BLaER1 (cell line): Measurements from ENCODE around the gene TRIML2.

ENCODE experiments used
- H3K27ac ChIP-seq: shearing (Covaris generic); formaldehyde crosslinking; 2 replicates; pipeline ENCODE4 v1.8.1; 2022
- H3K27me3 ChIP-seq: shearing (Covaris generic); formaldehyde crosslinking; 2 replicates; pipeline ENCODE4 v1.8.1; 2022
- H3K36me3 ChIP-seq: shearing (Covaris generic); formaldehyde crosslinking; 2 replicates; pipeline ENCODE4 v1.8.1; 2022
- H3K4me1 ChIP-seq: shearing (Covaris generic); formaldehyde crosslinking; 2 replicates; pipeline ENCODE4 v1.8.1; 2022
- H3K4me2 ChIP-seq: shearing (Covaris generic); formaldehyde crosslinking; 2 replicates; pipeline ENCODE4 v1.8.1; 2022
- H3K4me3 ChIP-seq: shearing (Covaris generic); formaldehyde crosslinking; 2 replicates; pipeline ENCODE4 v1.8.1; 2022
- H3K9ac ChIP-seq: shearing (Covaris generic); formaldehyde crosslinking; 2 replicates; pipeline ENCODE4 v1.8.1; 2022
- H3K9me3 ChIP-seq: shearing (Covaris generic); formaldehyde crosslinking; 2 replicates; pipeline ENCODE4 v1.8.1; 2022
- H4K20me1 ChIP-seq: shearing (Covaris generic); formaldehyde crosslinking; 2 replicates; pipeline ENCODE4 v1.8.1; 2022
- Cebpa-rat ChIP-seq: shearing (Covaris generic); IDR thresholded peaks from 2 replicates; pipeline ENCODE4 v1.8.1; 2022

TRIML2 gene

GRCh38 chr4:188109157-188109755 lies at the start of gene TRIML2:
Gene TRIML2, minus strand, starts transcription at chr4:188109603. Its CDS starts 4,235 bp downstream, at chr4:188105368.
- Histone ChIP-seq H3K4me2 (no peak within 1 kb of the TSS), H3K9ac (no peak within 1 kb of the TSS), H4K20me1 (no peaks in the 10 kb centered on the region), H3K9me3 (peaks cover 11% of the 10 kb centered on the region), H3K4me3 (no peak within 1 kb of the TSS), H3K27ac (no peak within 1 kb of the TSS), H3K27me3 (no peaks in the 10 kb centered on the region), H3K4me1 (no peaks in the 10 kb centered on the region), H3K36me3 (no peaks in the 10 kb centered on the region)
- TF ChIP-seq Cebpa-rat = no peak

- Histone ChIP-seq H3K27ac (no peak overlapping the region), H3K36me3 (no peaks in the 10 kb centered on the region), H3K4me2 (no peak overlapping the region)
These were observed 48.9 kb upstream of the TRIML2 start for GRCh38 chr4:188158336-188158735.

GRCh38 chr4:188154668-188155405 lies 45.4 kb upstream of the TRIML2 start:
- Histone ChIP-seq H3K36me3 (no peaks in the 10 kb centered on the region), H3K4me2 (no peak overlapping the region), H3K27me3 (no peaks in the 10 kb centered on the region), H3K27ac (no peak overlapping the region), H4K20me1 (no peaks in the 10 kb centered on the region), H3K9me3 (peaks cover 17% of the 10 kb centered on the region), H3K4me1 (no peaks in the 10 kb centered on the region), H3K9ac (no peak overlapping the region), H3K4me3 (no peak overlapping the region)
- no peak for TF ChIP-seq Cebpa-rat

More at GRCh38 chr4:188158336-188158735, 48.9 kb upstream of the TRIML2 start:
- Histone ChIP-seq H3K9me3 (peaks cover 8% of the 10 kb centered on the region; the same call in 1 of the 2 replicates), H3K9ac (no peak overlapping the region), H3K27me3 (no peaks in the 10 kb centered on the region), H3K4me3 (no peak overlapping the region), H4K20me1 (no peaks in the 10 kb centered on the region), H3K4me1 (no peaks in the 10 kb centered on the region)
- no peak for TF ChIP-seq Cebpa-rat

- H3K4me2 ChIP-seq = no peak overlapping the region
- no peaks in the 10 kb centered on the region for H3K27me3 ChIP-seq
- no peaks in the 10 kb centered on the region for H4K20me1 ChIP-seq
- H3K4me1 ChIP-seq = no peaks in the 10 kb centered on the region
- no peak overlapping the region for H3K4me3 ChIP-seq
- no peaks in the 10 kb centered on the region for H3K36me3 ChIP-seq
- peaks cover 26% of the 10 kb centered on the region for H3K9me3 ChIP-seq
- H3K27ac ChIP-seq = no peak overlapping the region
- no peak overlapping the region for H3K9ac ChIP-seq
- TF ChIP-seq Cebpa-rat = no peak
These were observed 38.4 kb upstream of the TRIML2 start for GRCh38 chr4:188147776-188148175.

DNA sequence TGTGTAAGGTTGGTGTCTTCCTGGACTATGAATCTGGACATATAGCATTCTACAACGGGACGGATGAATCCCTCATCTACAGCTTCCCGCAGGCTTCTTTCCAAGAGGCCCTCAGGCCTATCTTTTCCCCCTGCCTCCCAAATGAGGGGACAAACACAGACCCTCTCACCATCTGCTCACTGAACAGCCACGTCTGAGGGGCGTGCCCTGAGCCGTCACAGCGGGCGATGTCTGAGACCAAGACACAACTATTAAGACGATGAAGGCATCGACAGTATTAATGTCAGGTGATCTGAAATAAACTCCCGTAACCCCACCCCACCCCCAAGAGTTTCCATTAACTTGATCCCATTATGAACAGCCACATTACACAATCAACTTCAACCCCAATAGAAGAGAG lies 37.8 kb upstream of the TRIML2 start:
- Histone ChIP-seq H3K27me3 (no peaks in the 10 kb centered on the region), H3K27ac (no peak overlapping the region), H4K20me1 (no peaks in the 10 kb centered on the region), H3K4me1 (no peaks in the 10 kb centered on the region), H3K4me2 (no peak overlapping the region), H3K9ac (no peak overlapping the region), H3K36me3 (no peaks in the 10 kb centered on the region), H3K9me3 (peaks cover 26% of the 10 kb centered on the region), H3K4me3 (no peak overlapping the region)
- no peak for TF ChIP-seq Cebpa-rat

DNA sequence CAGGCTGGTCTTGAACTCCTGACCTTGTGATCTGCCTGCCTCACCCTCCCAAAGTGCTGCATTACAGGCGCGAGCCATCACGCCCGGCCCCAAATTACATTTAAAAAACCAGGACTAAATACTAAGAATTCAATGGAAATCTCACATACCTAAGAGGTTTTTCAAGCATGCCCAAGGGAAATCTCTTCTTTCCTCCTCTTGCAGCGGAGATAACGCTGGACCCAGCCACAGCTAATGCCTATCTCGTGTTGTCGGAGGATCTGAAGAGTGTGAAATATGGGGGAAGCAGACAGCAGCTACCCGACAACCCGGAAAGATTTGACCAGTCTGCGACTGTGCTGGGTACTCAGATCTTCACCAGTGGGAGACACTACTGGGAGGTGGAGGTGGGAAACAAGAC lies 37.2 kb upstream of the TRIML2 start:
- Histone ChIP-seq H3K36me3 (no peaks in the 10 kb centered on the region), H3K9ac (no peak overlapping the region), H3K27ac (no peak overlapping the region), H3K4me3 (no peak overlapping the region), H3K4me1 (no peaks in the 10 kb centered on the region), H4K20me1 (no peaks in the 10 kb centered on the region), H3K9me3 (peaks cover 26% of the 10 kb centered on the region), H3K27me3 (no peaks in the 10 kb centered on the region), H3K4me2 (no peak overlapping the region)
- no peak for TF ChIP-seq Cebpa-rat

GRCh38 chr4:188145601-188146000 lies 36.2 kb upstream of the TRIML2 start:
- Histone ChIP-seq H3K4me2 (no peak overlapping the region), H3K4me1 (no peaks in the 10 kb centered on the region), H4K20me1 (no peaks in the 10 kb centered on the region), H3K27ac (no peak overlapping the region), H3K27me3 (no peaks in the 10 kb centered on the region), H3K36me3 (no peaks in the 10 kb centered on the region), H3K9me3 (peaks cover 24% of the 10 kb centered on the region), H3K4me3 (no peak overlapping the region), H3K9ac (no peak overlapping the region)
- TF ChIP-seq Cebpa-rat = no peak

- no peaks in the 10 kb centered on the region for H3K36me3 ChIP-seq
These were observed 34.3 kb upstream of the TRIML2 start for GRCh38 chr4:188143731-188144130.

GRCh38 chr4:188139671-188140070 lies 30.3 kb upstream of the TRIML2 start:
- no peak overlapping the region for H3K4me2 ChIP-seq
- no peak overlapping the region for H3K9ac ChIP-seq
- no peaks in the 10 kb centered on the region for H3K4me1 ChIP-seq
- no peaks in the 10 kb centered on the region for H3K36me3 ChIP-seq
- no peak overlapping the region for H3K27ac ChIP-seq
- TF ChIP-seq Cebpa-rat = no peak
- H3K4me3 ChIP-seq = no peak overlapping the region
- 0 out of 2 replicates have a peak, but pooled peaks cover 2% of the 10 kb centered on the region for H3K9me3 ChIP-seq
- H3K27me3 ChIP-seq = no peaks in the 10 kb centered on the region
- H4K20me1 ChIP-seq = no peaks in the 10 kb centered on the region

More at GRCh38 chr4:188143731-188144130, 34.3 kb upstream of the TRIML2 start:
- Histone ChIP-seq H3K27ac (no peak overlapping the region), H3K4me2 (no peak overlapping the region), H3K27me3 (no peaks in the 10 kb centered on the region), H3K4me3 (no peak overlapping the region), H3K4me1 (no peaks in the 10 kb centered on the region), H3K9ac (no peak overlapping the region), H4K20me1 (no peaks in the 10 kb centered on the region), H3K9me3 (0 out of 2 replicates have a peak, but pooled peaks cover 8% of the 10 kb centered on the region)
- TF ChIP-seq Cebpa-rat = no peak

DNA sequence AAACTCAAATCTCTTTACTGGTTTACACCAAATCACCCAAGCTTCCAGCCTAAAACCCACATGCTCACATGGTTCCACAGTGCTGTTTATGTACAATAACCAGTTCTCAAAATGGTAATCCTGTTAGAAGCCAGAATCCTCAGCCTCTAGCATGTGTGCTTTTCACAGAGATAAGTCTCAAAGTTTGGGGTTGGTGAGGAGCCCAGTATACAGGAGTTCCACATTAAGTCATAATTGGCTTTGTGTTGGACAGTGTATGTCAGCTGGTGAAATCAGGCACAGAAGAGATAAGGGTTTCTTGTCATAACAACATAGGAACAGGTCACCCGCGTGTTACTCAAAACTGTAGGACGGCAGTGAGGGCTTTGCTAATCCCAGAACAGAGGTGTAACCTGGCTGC lies 29.7 kb upstream of the TRIML2 start, which contains the start of gene TRIML1:
TRIML1 (plus strand) TSS at position 301 of the 400 bp plus-strand sequence. CDS start 118 bp downstream, outside the sequence.
- no peak within 1 kb of the TSS for H3K9ac ChIP-seq
- TF ChIP-seq Cebpa-rat = no peak

More for the DNA sequence above, 29.7 kb upstream of the TRIML2 start, which contains the start of gene TRIML1:
- Histone ChIP-seq H3K27me3 (no peaks in the 10 kb centered on the region), H3K4me1 (no peaks in the 10 kb centered on the region), H3K36me3 (no peaks in the 10 kb centered on the region), H3K9me3 (no peaks in the 10 kb centered on the region), H4K20me1 (no peaks in the 10 kb centered on the region), H3K4me3 (no peak within 1 kb of the TSS), H3K4me2 (no peak within 1 kb of the TSS), H3K27ac (no peak within 1 kb of the TSS)
